GM23248 (cell line): ENCODE results near the gene RBM23. TPM values are rescaled to one million over a fixed set of nuclear protein-coding genes. Genes with fewer than 3 reads are reported as not detected.
A peak's percentile ranks its signal among the peaks of the same experiment; 100 is the strongest.
"Not testable (repeated sequence)": the region's sequence is repeated elsewhere in the genome, so short reads cannot be mapped to it uniquely, and the experiment has no call there.

Experiments
- DNase-seq: peaks from one replicate; pipeline ENCODE4 v3.0.0-alpha.2; 2015
- H2AFZ ChIP-seq: fragments of 200-600 bp; sonication (generic); 2 replicates; pipeline ENCODE4 v1.6.1; 2016; ENCODE audit warnings: antibody characterized with exemption
- H3F3A ChIP-seq: fragments of 200-600 bp; sonication (generic); 2 replicates; pipeline ENCODE4 v1.6.1; 2016; ENCODE audit warnings: mild to moderate bottlenecking, antibody characterized with exemption, mixed run types; ENCODE audit not compliant: insufficient read depth
- H3K27ac ChIP-seq: fragments of 200-600 bp; sonication (generic); 2 replicates; pipeline ENCODE4 v1.5.1; 2016; ENCODE audit warnings: mild to moderate bottlenecking
- H3K27me3 ChIP-seq: fragments of 200-600 bp; sonication (generic); replicated peaks from 2 replicates; pipeline ENCODE4 v1.6.1; 2016; ENCODE audit warnings: mild to moderate bottlenecking; ENCODE audit not compliant: insufficient read depth
- H3K36me3 ChIP-seq: fragments of 200-600 bp; sonication (generic); 2 replicates; pipeline ENCODE4 v1.6.1; 2016; ENCODE audit warnings: low read depth, mild to moderate bottlenecking
- H3K4me1 ChIP-seq: fragments of 200-600 bp; sonication (generic); 2 replicates; pipeline ENCODE4 v1.6.1; 2016; ENCODE audit warnings: mild to moderate bottlenecking; ENCODE audit not compliant: insufficient read depth
- H3K4me2 ChIP-seq: fragments of 200-600 bp; sonication (generic); one replicate; pipeline ENCODE4 v1.6.1; 2016; ENCODE audit warnings: mild to moderate bottlenecking; ENCODE audit not compliant: unreplicated experiment
- H3K4me3 ChIP-seq: fragments of 200-600 bp; sonication (generic); 2 replicates; pipeline ENCODE4 v1.5.1; 2016; ENCODE audit warnings: mild to moderate bottlenecking
- H3K79me2 ChIP-seq: fragments of 200-600 bp; sonication (generic); 2 replicates; pipeline ENCODE4 v1.6.1; 2016; ENCODE audit warnings: mild to moderate bottlenecking; ENCODE audit not compliant: insufficient read depth
- H3K9ac ChIP-seq: fragments of 200-600 bp; sonication (generic); 2 replicates; pipeline ENCODE4 v1.6.1; 2016; ENCODE audit warnings: mild to moderate bottlenecking
- H3K9me2 ChIP-seq: fragments of 200-600 bp; sonication (generic); 2 replicates; pipeline ENCODE4 v1.6.1; 2016; ENCODE audit warnings: mixed run types, mild to moderate bottlenecking, moderate library complexity; ENCODE audit not compliant: insufficient read depth
- H3K9me3 ChIP-seq: fragments of 200-600 bp; sonication (generic); one replicate; pipeline ENCODE4 v1.6.1; 2017; ENCODE audit warnings: low read depth
- H4K20me1 ChIP-seq: fragments of 200-600 bp; sonication (generic); 2 replicates; pipeline ENCODE4 v1.6.0; 2016; ENCODE audit not compliant: insufficient read depth
- EZH2 ChIP-seq: fragments of 200-600 bp; sonication (generic); IDR thresholded peaks from 2 replicates; pipeline ENCODE4 v1.6.1; 2018; ENCODE audit warnings: antibody characterized with exemption, mild to moderate bottlenecking; ENCODE audit not compliant: insufficient read depth, poor library complexity, severe bottlenecking
- EZH2phosphoT487 ChIP-seq: fragments of 200-600 bp; sonication (generic); IDR thresholded peaks from 2 replicates; pipeline ENCODE4 v1.6.1; 2018; ENCODE audit warnings: antibody characterized with exemption, moderate library complexity, mild to moderate bottlenecking, low read depth; ENCODE audit not compliant: insufficient read depth
- WGBS, 2 experiments: methylation state at CpG; one replicate each; pipeline ENCODE4 v1.1.6; 2015 to 2017; ENCODE audit warnings: low lambda C conversion rate in 2 of 2, low coverage in 1 of 2; ENCODE audit errors: missing lambda C conversion rate in 2 of 2; 5-methylcytosine and 5-hydroxymethylcytosine counted together
- in situ Hi-C: fragments of 300-500 bp; cut with MboI; formaldehyde crosslinking; loops from 2 replicates; pipeline ENCODE4 v1.15.0; 2020
- polyA plus RNA-seq: library from polyadenylated mRNA; unstranded; fragments of >200 nt; fragmentation: Nextera tagmentation; extraction: Ambion mirVana; gene quantifications from 2 replicates; pipeline ENCODE4 v1.2.1, GENCODE V29; 2016
- total RNA-seq: library from RNA; depleted of rRNA; stranded (reverse); fragments of >200 nt; shearing (Covaris generic); gene quantifications from 2 replicates; pipeline ENCODE4 v1.2.3, GENCODE V29; 2014

Gene RBM23
- total and polyA plus RNA-seq, 2 experiments from 2014 or later: 33.8 to 57.2 TPM

GRCh38 chr14:22923746-22924145 lies 4.8 kb upstream of the RBM23 start:
- no peaks in the 10 kb centered on the region for H3K27me3 ChIP-seq
- DNase-seq: no peak
- in situ Hi-C loops: no loop called here
- WGBS, 2 experiments: 90 to 92% methylated on average over 5 of the region's 5 CpGs
- TF ChIP-seq EZH2: no peak
- TF ChIP-seq EZH2phosphoT487: no peak
- peaks cover 40% of the 10 kb centered on the region for H3K36me3 ChIP-seq
- H3K9me2 ChIP-seq: no peaks in the 10 kb centered on the region
- no peak overlapping the region for H2AFZ ChIP-seq
- H3K4me2 ChIP-seq: no peak overlapping the region
- H4K20me1 ChIP-seq: no peaks in the 10 kb centered on the region
- H3K4me3 ChIP-seq: no peak overlapping the region
- peaks cover 31% of the 10 kb centered on the region for H3K79me2 ChIP-seq
- peaks cover 34% of the 10 kb centered on the region for H3F3A ChIP-seq
- peaks cover 27% of the 10 kb centered on the region for H3K4me1 ChIP-seq
- no peak overlapping the region for H3K9ac ChIP-seq
- no peaks in the 10 kb centered on the region for H3K9me3 ChIP-seq
- no peak overlapping the region for H3K27ac ChIP-seq

GRCh38 chr14:22922294-22922693 lies 3.3 kb upstream of the RBM23 start:
- peaks cover 34% of the 10 kb centered on the region for H3F3A ChIP-seq
- WGBS, 2 experiments: 97 to 100% methylated on average over 2 of the region's 2 CpGs
- no peaks in the 10 kb centered on the region for H3K27me3 ChIP-seq
- H3K9ac ChIP-seq: no peak overlapping the region
- H3K79me2 ChIP-seq: peaks cover 30% of the 10 kb centered on the region
- no peaks in the 10 kb centered on the region for H3K9me2 ChIP-seq
- in situ Hi-C loops: no loop called here
- peaks cover 40% of the 10 kb centered on the region for H3K36me3 ChIP-seq
- H3K4me1 ChIP-seq: peaks cover 23% of the 10 kb centered on the region
- no peak for DNase-seq
- H3K9me3 ChIP-seq: no peaks in the 10 kb centered on the region
- H3K4me2 ChIP-seq: no peak overlapping the region
- 0 out of 2 replicates have a peak overlapping the region, but pooled peaks have one; percentile 4 for H3K27ac ChIP-seq
- no peak overlapping the region for H2AFZ ChIP-seq
- H4K20me1 ChIP-seq: no peaks in the 10 kb centered on the region
- no peak overlapping the region for H3K4me3 ChIP-seq
- TF ChIP-seq EZH2: no peak
- TF ChIP-seq EZH2phosphoT487: no peak

- TF ChIP-seq EZH2phosphoT487: no peak
- no peak for TF ChIP-seq EZH2
- Histone ChIP-seq H3K9me3 (no peaks in the 10 kb centered on the region), H3K36me3 (peaks cover 36% of the 10 kb centered on the region), H3K9ac (no peak overlapping the region), H3K4me1 (peaks cover 21% of the 10 kb centered on the region), H3K4me3 (no peak overlapping the region), H4K20me1 (no peaks in the 10 kb centered on the region), H3K27ac (no peak overlapping the region), H3F3A (peaks cover 34% of the 10 kb centered on the region), H3K4me2 (no peak overlapping the region), H3K9me2 (no peaks in the 10 kb centered on the region), H3K79me2 (peaks cover 32% of the 10 kb centered on the region), H2AFZ (no peak overlapping the region), H3K27me3 (no peaks in the 10 kb centered on the region)
- 85 to 89% methylated on average over 6 of the region's 6 CpGs for WGBS, 2 experiments
- no peak for DNase-seq
- in situ Hi-C loops: no loop called here
Observed at GRCh38 chr14:22920697-22921096, 1.7 kb upstream of the RBM23 start.

GRCh38 chr14:22919601-22919921 lies 612 bp upstream of the RBM23 start:
- no peak for TF ChIP-seq EZH2
- no peak for TF ChIP-seq EZH2phosphoT487
- H3K4me1 ChIP-seq: peaks cover 21% of the 10 kb centered on the region
- 15 to 16% methylated on average over 10 of the region's 10 CpGs for WGBS, 2 experiments

GRCh38 chr14:22915886-22916521 lies 2.9 kb downstream of the RBM23 start:
- Histone ChIP-seq H4K20me1 (no peaks in the 10 kb centered on the region), H3K79me2 (peaks cover 76% of the 10 kb centered on the region), H3K4me2 (no peak overlapping the region), H3K36me3 (peaks cover 12% of the 10 kb centered on the region), H2AFZ (no peak overlapping the region), H3K9me3 (no peaks in the 10 kb centered on the region), H3K4me1 (peaks cover 21% of the 10 kb centered on the region), H3K9ac (no peak overlapping the region), H3K27ac (0 out of 2 replicates have a peak overlapping the region, but pooled peaks have one; percentile 3), H3K4me3 (no peak overlapping the region), H3K9me2 (no peaks in the 10 kb centered on the region), H3F3A (peaks cover 14% of the 10 kb centered on the region), H3K27me3 (no peaks in the 10 kb centered on the region)
- in situ Hi-C loops: no loop called here
- TF ChIP-seq EZH2phosphoT487 (no peak), EZH2 (no peak)
- 82 to 84% methylated on average over 8 of the region's 8 CpGs for WGBS, 2 experiments
- DNase-seq: peak; percentile 46

More at GRCh38 chr14:22919601-22919921, 612 bp upstream of the RBM23 start:
- in situ Hi-C loops: no loop called here
- Histone ChIP-seq H3K9me2 (no peaks in the 10 kb centered on the region), H4K20me1 (no peaks in the 10 kb centered on the region), H3K27ac (peak overlapping the region; percentile 83), H3K79me2 (peaks cover 40% of the 10 kb centered on the region), H3K27me3 (no peaks in the 10 kb centered on the region), H3K36me3 (peaks cover 30% of the 10 kb centered on the region), H3K9me3 (no peaks in the 10 kb centered on the region), H3K9ac (peak overlapping the region; percentile 67), H3K4me2 (peak overlapping the region; percentile 52), H2AFZ (peak overlapping the region; percentile 84), H3F3A (peaks cover 34% of the 10 kb centered on the region), H3K4me3 (peak overlapping the region; percentile 61)
- DNase-seq: no peak

DNA sequence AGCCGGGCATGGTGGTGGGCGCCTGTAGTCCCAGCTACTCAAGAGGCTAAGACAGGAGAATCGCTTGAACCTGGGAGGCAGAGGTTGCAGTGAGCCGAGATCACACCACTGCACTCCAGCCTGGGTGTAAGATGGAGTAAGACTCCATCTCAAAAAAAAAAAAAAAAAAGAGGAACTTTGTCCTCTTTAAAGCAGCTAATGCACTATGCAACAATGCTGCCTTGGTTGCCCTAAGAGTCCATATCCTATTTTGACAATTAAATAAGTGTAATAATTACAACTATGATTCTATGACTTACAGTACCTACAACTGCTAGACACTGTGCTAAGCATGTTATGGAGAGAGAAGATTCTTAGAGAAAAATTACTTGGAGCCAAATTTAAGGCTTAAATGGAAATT lies 4.1 kb downstream of the RBM23 start:
- H3K27ac ChIP-seq, DNase-seq, H3K4me2 ChIP-seq, H3K27me3 ChIP-seq, H3F3A ChIP-seq, H2AFZ ChIP-seq, H3K36me3 ChIP-seq, H3K4me3 ChIP-seq, H3K9me2 ChIP-seq, in situ Hi-C loops, H3K9ac ChIP-seq, H3K9me3 ChIP-seq, H4K20me1 ChIP-seq: not testable (repeated sequence)
- 94 to 97% methylated on average over 4 of the region's 4 CpGs for whole genome bisulfite sequencing, 2 experiments
- Histone ChIP-seq H3K79me2 (peaks cover 81% of the 10 kb centered on the region), H3K4me1 (peaks cover 20% of the 10 kb centered on the region)
